Aorta (tissue), 5 donors: ENCODE measurements around the gene XRCC5. TPM values are rescaled to one million over a fixed set of nuclear protein-coding genes. Genes with fewer than 3 reads are reported as not detected.

Experiments used
- ATAC-seq: fragments of 200-7000 bp; cut with Tn5 transposase; one replicate; pipeline ENCODE4 v1.9.1; 2022; ENCODE audit warnings: moderate library complexity; ENCODE audit not compliant: low FRiP score
- DNase-seq, 2 donors: peaks; one replicate each; pipeline ENCODE4 v3.0.0-alpha.2; 2020
- H3K27ac ChIP-seq, 2 donors: one replicate each; pipeline ENCODE4 v1.5.1; 2013; ENCODE audit warnings: low read length in 2 of 2, mild to moderate bottlenecking in 2 of 2, moderate library complexity in 2 of 2, control low read depth in 1 of 2, inconsistent platforms in 1 of 2, low read depth in 1 of 2
- H3K27me3 ChIP-seq, 2 donors: one replicate each; pipeline ENCODE4 v1.6.1; 2013; ENCODE audit warnings: control low read depth in 1 of 2, low read length in 1 of 2, mild to moderate bottlenecking in 1 of 2, moderate library complexity in 1 of 2; ENCODE audit not compliant: insufficient read depth in 2 of 2, control insufficient read depth in 1 of 2
- H3K36me3 ChIP-seq, 2 donors: one replicate each; pipeline ENCODE4 v1.6.1; 2013; ENCODE audit warnings: control low read depth in 1 of 2, low read length in 1 of 2, mild to moderate bottlenecking in 1 of 2; ENCODE audit not compliant: insufficient read depth in 2 of 2, control insufficient read depth in 1 of 2
- H3K4me1 ChIP-seq, 2 donors: one replicate each; pipeline ENCODE4 v1.6.1; 2013; ENCODE audit warnings: low read length in 2 of 2, control low read depth in 1 of 2, mild to moderate bottlenecking in 1 of 2, moderate library complexity in 1 of 2; ENCODE audit not compliant: insufficient read depth in 2 of 2, control insufficient read depth in 1 of 2
- H3K4me3 ChIP-seq, 2 donors: one replicate each; pipeline ENCODE4 v1.5.1; 2013; ENCODE audit warnings: low read length in 2 of 2, control low read depth in 1 of 2, mild to moderate bottlenecking in 1 of 2
- H3K9me3 ChIP-seq: one replicate; pipeline ENCODE4 v1.6.1; 2013; ENCODE audit warnings: mild to moderate bottlenecking, low read length; ENCODE audit not compliant: control insufficient read depth
- WGBS, 2 donors: extraction: QIAGEN DNeasy Blood & Tissue Kit; methylation state at CpG; one replicate each; pipeline ENCODE4 v1.1.7; 2013; 5-methylcytosine and 5-hydroxymethylcytosine counted together
- intact Hi-C, 2 donors: fragments of 100-400 bp; cut with DNase I; formaldehyde crosslinking; loops; one replicate each; pipeline versions ENCODE4 v1.14.2 to v1.15.0; 2022
- polyA plus RNA-seq, 2 donors: library from polyadenylated mRNA; stranded (reverse); fragments of 200-250 nt; gene quantifications; one replicate each; pipeline ENCODE4 v1.2.3, GENCODE V29; 2013
- total RNA-seq, 2 donors: library from RNA; stranded (reverse); fragmentation: NEBNext Ultra II Directional; extraction: Animal tissue kit (Norgen Biotek cat#: 25700); gene quantifications; one replicate each; pipeline ENCODE4 v1.2.1, GENCODE V29; 2021
- donor health status: healthy with polysubstance abuse.
- donor health status: Bipolar disorder and iron deficiency.
- donor health status: DM: no; HTN: no; CAD: no.
- donor health status: DM: no; HTN: no; CAD: no.
- donor health status: DM: yes; HTN: yes; CAD: no.

The XRCC5 gene
- total and polyA plus RNA-seq, 4 donors: 64.0 to 189 (median 125) TPM

DNA sequence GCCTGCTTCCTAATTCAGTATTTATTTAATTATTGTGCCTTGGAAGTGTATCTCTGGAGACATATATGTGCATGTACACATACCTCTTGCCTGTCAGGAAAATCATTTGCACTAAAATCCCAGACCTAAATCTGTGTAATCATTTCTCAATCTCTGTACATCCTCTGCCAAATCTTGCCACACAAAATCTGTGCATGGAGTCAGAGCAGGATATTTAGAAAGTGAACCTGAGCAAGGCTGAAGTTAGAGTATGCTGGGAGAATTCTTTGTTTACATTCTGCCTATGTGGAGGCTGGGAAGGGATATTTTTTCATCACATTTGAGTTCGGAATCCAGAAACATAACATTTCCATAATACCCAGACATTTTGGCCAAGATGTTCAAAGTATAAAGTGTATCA is 9.3 kb downstream of the XRCC5 start:
- no peaks in the 10 kb centered on the region for H3K9me3 ChIP-seq
- WGBS, 2 donors: 61 to 70% methylated on average over 1 of the region's 1 CpG
- H3K36me3 ChIP-seq: peaks cover 9 to 11% of the 10 kb centered on the region in 2 donors
- H3K27me3 ChIP-seq: no peaks in the 10 kb centered on the region
- intact Hi-C loops: no loop called here
- H3K4me3 ChIP-seq: no peak overlapping the region
- DNase-seq (no peak), ATAC-seq (no peak)
- H3K4me1 ChIP-seq: peaks cover 0 to 6% of the 10 kb centered on the region in 2 donors
- H3K27ac ChIP-seq: no peak overlapping the region

DNA sequence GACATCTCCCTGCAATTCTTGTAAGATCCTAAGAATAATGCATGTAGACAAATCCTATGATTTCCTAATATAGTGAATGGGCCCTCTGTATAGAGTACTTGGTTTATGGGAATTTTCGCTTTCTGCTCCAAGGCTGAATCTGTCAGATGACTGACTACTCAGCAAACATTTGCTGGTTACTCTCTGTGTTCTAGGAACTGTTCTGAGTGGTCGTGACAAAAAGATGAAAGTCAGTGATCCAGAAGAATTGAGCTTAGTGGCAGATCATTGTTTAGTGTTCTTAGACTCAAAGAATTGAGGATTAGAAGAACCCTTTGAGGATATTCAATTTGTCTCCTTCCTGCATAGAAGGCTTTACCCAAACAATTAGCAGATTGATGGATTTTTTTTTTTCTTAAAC is 10.0 kb downstream of the XRCC5 start:
- Histone ChIP-seq H3K36me3 (peaks cover 10 to 13% of the 10 kb centered on the region in 2 donors), H3K9me3 (no peaks in the 10 kb centered on the region), H3K27me3 (no peaks in the 10 kb centered on the region), H3K27ac (no peak overlapping the region), H3K4me3 (no peak overlapping the region), H3K4me1 (peaks cover 0 to 6% of the 10 kb centered on the region in 2 donors)
- DNase-seq (no peak), ATAC-seq (no peak)
- intact Hi-C loops: no loop called here
- WGBS, 2 donors: 51 to 62% methylated on average over 2 of the region's 2 CpGs

DNA sequence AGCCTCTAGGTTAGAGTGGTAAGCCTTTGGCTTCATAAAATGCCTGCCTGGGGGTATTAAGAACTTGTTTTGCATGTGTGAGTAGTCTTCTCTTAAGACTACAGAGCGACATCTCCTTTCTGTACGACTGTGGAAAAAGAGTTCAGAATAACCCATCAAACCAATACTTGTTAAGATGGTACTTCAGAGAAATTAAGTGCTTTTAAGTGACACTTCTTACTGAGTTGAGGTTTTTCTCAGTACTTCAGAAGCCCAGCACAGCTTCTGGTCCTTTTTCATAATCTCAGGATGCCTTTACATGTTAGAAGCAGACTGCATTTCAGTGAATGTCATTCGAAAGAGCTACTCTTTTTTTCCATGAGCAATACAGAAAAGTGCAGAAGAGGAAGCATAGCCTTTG is 10.8 kb downstream of the XRCC5 start:
- no peaks in the 10 kb centered on the region for H3K27me3 ChIP-seq
- H3K36me3 ChIP-seq: peaks cover 10 to 14% of the 10 kb centered on the region in 2 donors
- WGBS, 2 donors: 51 to 68% methylated on average over 3 of the region's 3 CpGs
- intact Hi-C loops: no loop called here
- H3K27ac ChIP-seq: no peak overlapping the region
- ATAC-seq: no peak
- peaks cover 0 to 6% of the 10 kb centered on the region in 2 donors for H3K4me1 ChIP-seq
- no peak overlapping the region for H3K4me3 ChIP-seq
- no peaks in the 10 kb centered on the region for H3K9me3 ChIP-seq
- DNase-seq: no peak

DNA sequence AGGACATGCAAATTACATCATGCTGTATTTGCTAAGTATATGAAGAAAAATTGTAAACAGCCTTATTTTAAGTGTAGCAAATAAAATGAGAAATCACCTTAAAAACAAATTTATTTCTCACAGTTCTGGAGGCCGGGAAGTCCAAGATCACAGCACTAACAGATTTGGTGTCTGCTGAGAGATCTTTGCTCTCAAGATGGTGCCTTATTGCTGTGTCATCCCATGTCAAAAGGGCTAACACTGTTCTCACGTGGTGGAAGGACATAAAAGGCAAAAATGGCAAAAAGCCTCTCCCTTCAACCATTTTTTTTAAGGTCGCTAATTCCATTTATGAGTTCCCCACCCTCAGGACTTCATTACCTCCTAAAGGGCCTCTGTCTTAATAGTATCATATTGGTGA is 12.1 kb downstream of the XRCC5 start:
- WGBS, 2 donors: 83 to 86% methylated on average over 3 of the region's 3 CpGs
- Histone ChIP-seq H3K4me1 (peaks cover 0 to 5% of the 10 kb centered on the region in 2 donors), H3K27me3 (no peaks in the 10 kb centered on the region), H3K9me3 (no peaks in the 10 kb centered on the region), H3K36me3 (peaks cover 12 to 14% of the 10 kb centered on the region in 2 donors), H3K4me3 (no peak overlapping the region), H3K27ac (no peak overlapping the region)
- DNase-seq (no peak), ATAC-seq (no peak)
- intact Hi-C loops: no loop called here

DNA sequence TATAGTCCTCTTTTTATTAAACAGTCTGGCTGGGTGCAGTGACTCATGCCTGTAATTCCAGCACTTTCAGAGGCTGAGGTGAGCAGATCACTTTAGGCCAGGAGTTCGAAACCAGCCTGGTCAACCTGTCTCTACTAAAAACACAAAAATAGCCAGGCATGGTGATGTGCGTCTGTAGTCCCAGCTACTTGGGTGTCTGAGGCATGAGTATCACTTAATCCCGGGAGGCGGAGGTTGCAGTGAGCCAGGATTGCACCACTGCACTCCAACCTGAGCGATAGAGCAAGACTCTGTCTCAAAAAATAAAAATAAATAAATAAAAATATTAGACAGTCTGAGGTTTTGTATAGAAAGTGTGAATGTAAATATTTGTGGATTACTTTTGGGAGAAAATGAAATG is 17.8 kb downstream of the XRCC5 start:
- intact Hi-C loops: no loop called here
- H3K27me3 ChIP-seq: no peaks in the 10 kb centered on the region
- H3K27ac ChIP-seq: no peak overlapping the region
- H3K36me3 ChIP-seq: peaks cover 8 to 12% of the 10 kb centered on the region in 2 donors
- DNase-seq: no peak
- no peaks in the 10 kb centered on the region for H3K4me1 ChIP-seq
- 94 to 95% methylated on average over 5 of the region's 5 CpGs for WGBS, 2 donors
- H3K9me3 ChIP-seq: no peaks in the 10 kb centered on the region
- H3K4me3 ChIP-seq: no peak overlapping the region
- ATAC-seq: no peak

DNA sequence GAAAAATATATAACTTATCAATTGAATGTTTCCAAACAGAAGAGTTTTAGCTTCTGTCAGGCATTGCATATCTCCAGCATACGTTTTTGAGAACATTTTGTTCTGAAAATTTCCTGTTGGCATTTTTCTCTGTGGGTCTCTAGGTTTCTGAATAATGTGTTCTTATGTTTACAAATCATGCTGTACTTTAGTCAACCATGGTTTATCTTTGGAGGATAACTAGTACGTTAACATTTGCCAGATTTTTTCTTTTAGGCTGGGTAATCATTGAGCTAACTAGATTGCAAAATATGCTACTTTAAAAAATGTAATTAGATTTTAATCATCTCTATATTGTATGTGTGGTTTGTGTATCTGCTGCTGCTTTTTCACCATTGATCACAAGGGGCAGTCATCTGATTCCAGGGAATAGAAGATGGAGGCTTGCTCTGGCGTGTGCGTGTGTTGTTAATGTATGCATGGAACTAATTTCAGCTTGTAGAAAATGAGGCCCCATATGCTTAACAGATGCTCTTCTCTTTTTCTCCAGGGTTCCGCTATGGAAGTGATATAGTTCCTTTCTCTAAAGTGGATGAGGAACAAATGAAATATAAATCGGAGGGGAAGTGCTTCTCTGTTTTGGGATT is 21.3 kb downstream of the XRCC5 start:
- no peaks in the 10 kb centered on the region for H3K9me3 ChIP-seq
- intact Hi-C loops: no loop called here
- no peaks in the 10 kb centered on the region for H3K27me3 ChIP-seq
- H3K4me1 ChIP-seq: no peaks in the 10 kb centered on the region
- ATAC-seq (no peak), DNase-seq (no peak)
- peaks cover 10 to 13% of the 10 kb centered on the region in 2 donors for H3K36me3 ChIP-seq
- H3K4me3 ChIP-seq: no peak overlapping the region
- no peak overlapping the region for H3K27ac ChIP-seq
- 71 to 76% methylated on average over 6 of the region's 6 CpGs for WGBS, 2 donors

DNA sequence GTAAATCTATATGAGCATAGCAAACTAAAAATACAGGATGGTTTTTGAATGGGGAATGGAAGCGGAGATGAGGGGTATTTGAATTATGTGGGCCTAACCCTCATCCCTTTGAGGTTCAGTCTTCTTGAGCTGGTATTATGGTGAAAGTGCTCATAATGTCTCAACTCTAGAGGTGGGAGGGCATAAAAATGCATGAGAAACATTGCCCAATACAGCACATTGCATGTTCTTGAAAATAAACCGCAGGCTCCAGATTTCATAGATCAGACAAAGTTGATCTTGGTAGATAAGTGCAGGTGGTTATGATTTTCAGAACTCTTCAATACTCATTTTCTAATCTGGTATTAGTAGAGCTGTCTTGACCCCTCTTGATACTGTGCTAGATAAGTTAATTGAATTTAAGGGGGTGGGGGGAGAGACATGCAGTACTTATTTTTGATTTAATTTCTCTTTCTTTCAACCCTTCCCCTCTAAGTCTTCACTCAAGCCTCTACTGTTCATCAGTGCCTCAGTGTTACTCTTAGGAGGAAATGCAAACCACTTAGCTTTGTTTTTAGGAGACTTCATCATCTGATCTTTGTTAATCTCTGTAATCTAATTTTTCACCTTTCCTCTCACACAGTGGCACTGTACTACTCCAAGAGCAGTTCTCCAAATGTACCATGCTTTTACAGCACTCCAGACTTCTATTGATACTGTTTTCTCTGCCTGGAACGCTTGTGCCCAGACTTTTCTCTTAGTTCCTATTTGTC is 22.2 kb downstream of the XRCC5 start:
- DNase-seq (no peak), ATAC-seq (no peak)
- H3K27ac ChIP-seq: no peak overlapping the region
- intact Hi-C loops: no loop called here
- no peaks in the 10 kb centered on the region for H3K4me1 ChIP-seq
- H3K4me3 ChIP-seq: no peak overlapping the region
- H3K36me3 ChIP-seq: peaks cover 10 to 13% of the 10 kb centered on the region in 2 donors
- no peaks in the 10 kb centered on the region for H3K9me3 ChIP-seq
- no peaks in the 10 kb centered on the region for H3K27me3 ChIP-seq
- 91 to 93% methylated on average over 3 of the region's 3 CpGs for WGBS, 2 donors

DNA sequence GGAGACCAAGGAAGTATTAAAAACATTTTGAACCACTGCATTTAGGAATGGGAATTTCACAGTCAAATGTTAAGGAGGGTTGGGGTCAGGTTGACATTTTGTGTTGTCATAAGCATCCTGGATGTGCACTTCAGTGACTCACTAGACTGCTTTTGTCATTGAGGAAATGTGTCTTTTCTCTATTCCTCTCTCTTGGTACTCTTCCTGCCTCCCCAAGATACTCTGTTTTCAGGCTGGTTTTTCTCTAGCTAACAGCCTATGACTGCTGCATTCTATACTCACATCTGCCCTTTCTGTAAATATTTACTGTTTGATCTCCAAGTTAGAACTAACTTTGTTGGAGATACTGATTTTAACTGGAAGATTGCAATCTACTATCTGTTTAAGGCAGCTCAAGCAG is 23.4 kb downstream of the XRCC5 start:
- DNase-seq: no peak

DNA sequence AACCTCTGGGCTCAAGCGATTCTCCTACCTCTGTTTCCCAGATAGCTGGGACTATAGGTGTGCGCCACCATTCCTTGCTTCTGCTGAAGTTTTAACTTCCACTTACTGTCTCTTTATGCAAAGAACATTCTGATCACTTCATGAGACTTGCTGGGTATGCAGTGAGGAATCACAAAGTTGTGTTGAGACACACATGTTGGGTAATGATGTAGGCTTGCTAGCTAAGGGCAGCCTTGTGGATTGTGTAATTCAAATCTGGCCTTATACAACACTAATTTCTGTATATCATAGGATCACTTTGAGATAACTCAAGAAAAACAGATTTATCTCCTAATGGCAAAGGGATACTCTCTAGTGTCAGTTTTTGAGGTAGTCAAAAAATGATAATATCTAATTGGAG is 24.2 kb downstream of the XRCC5 start:
- DNase-seq (no peak), ATAC-seq (no peak)
- no peaks in the 10 kb centered on the region for H3K27me3 ChIP-seq
- no peak overlapping the region for H3K4me3 ChIP-seq
- H3K9me3 ChIP-seq: no peaks in the 10 kb centered on the region
- WGBS, 2 donors: 97 to 98% methylated on average over 2 of the region's 2 CpGs
- intact Hi-C loops: no loop called here
- no peaks in the 10 kb centered on the region for H3K4me1 ChIP-seq
- peaks cover 13 to 17% of the 10 kb centered on the region in 2 donors for H3K36me3 ChIP-seq
- H3K27ac ChIP-seq: no peak overlapping the region

More for the DNA sequence above, 23.4 kb downstream of the XRCC5 start:
- Histone ChIP-seq H3K4me1 (no peaks in the 10 kb centered on the region), H3K9me3 (no peaks in the 10 kb centered on the region), H3K27me3 (no peaks in the 10 kb centered on the region), H3K27ac (no peak overlapping the region), H3K36me3 (peaks cover 10 to 13% of the 10 kb centered on the region in 2 donors), H3K4me3 (no peak overlapping the region)
- intact Hi-C loops: no loop called here
- ATAC-seq: no peak
